ENCODE results near the gene KLHDC3. TPM values are rescaled to one million over a fixed set of nuclear protein-coding genes. Genes with fewer than 3 reads are reported as not detected.

Gene KLHDC3
- polyA plus RNA-seq, 1 experiment = 41.3 TPM

DNA sequence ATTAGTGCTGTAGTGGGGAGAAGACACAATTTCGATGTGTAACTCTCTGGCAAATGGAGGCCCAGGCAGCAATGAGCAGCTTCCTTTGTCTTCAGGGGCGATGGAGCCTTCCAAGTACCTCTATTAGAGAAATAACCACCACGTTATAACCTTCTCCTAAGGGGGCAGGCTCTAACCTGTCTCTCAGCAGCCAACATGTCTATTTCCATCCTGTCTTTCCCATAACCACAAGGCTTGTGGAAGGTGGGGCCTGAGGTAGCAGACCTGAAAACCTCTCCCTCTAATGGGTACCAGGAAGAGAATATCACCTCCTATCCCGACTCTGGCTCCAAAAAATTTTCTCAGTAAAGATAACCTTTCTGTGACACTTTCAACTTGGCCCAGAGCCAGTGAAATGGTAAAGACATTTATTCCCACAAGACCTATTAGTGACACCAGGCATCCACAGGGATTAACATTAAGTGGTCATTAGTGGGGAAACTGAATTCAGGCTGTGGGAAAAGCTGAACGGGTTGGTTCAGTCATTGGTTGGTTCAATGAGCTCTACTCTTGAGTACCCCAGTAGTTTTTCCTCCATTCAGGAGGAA lies 39.0 kb upstream of the KLHDC3 start:
- ChIA-PET CTCF (no interaction called here), POLR2A (interaction anchor here (0.8 kb wide), 1 partner anchor 9 kb away, joined by 3 read pairs; the partner anchor contains the start of gene PPP2R5D)
- DNase-seq (ENCODE audit: low read depth, low spot score) = no peak
- no peak overlapping the region for H3K27ac ChIP-seq (ENCODE audit: low read depth, low read length)
- H3K9me3 ChIP-seq (ENCODE audit: control insufficient read depth, insufficient read depth, low read length) = no peaks in the 10 kb centered on the region; the same call in 1 of the 2 replicates
- no peaks in the 10 kb centered on the region for H3K27me3 ChIP-seq (ENCODE audit: control insufficient read depth, insufficient read depth, low read length)
- TF ChIP-seq, protein P1, sequence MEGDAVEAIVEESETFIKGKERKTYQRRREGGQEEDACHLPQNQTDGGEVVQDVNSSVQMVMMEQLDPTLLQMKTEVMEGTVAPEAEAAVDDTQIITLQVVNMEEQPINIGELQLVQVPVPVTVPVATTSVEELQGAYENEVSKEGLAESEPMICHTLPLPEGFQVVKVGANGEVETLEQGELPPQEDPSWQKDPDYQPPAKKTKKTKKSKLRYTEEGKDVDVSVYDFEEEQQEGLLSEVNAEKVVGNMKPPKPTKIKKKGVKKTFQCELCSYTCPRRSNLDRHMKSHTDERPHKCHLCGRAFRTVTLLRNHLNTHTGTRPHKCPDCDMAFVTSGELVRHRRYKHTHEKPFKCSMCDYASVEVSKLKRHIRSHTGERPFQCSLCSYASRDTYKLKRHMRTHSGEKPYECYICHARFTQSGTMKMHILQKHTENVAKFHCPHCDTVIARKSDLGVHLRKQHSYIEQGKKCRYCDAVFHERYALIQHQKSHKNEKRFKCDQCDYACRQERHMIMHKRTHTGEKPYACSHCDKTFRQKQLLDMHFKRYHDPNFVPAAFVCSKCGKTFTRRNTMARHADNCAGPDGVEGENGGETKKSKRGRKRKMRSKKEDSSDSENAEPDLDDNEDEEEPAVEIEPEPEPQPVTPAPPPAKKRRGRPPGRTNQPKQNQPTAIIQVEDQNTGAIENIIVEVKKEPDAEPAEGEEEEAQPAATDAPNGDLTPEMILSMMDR (IDR thresholded peaks at IDR 0.05; ENCODE audit: low read depth, low read length) = no peak
- H3K4me3 ChIP-seq (ENCODE audit: low read depth, low read length) = no peak overlapping the region

DNA sequence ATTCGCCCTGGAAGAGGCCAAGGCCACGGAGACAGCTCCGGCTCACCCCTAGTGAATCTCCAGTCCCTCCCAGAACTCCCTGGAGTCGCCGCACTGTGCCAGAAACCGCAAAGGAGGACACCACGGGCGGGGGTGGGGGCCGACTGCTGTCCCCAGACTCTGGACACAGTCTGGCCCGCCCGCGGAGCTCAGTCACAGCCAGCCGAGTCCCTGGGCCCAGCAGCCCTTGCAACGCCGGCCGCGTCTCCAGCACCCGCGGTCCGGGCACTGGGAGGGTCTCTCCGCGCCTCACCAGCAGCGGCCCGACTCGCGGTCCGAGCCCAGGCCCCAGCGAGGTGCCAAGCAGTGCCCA lies 35.6 kb upstream of the KLHDC3 start:
- peak overlapping the region; percentile 47 for H3K27ac ChIP-seq (ENCODE audit: low read depth, low read length)
- DNase-seq (ENCODE audit: low read depth, low spot score) = no peak
- CTCF ChIA-PET = interaction anchor here (1.4 kb wide), 1 partner anchor 15 kb away, joined by 3 read pairs; no protein-coding TSS in a partner anchor
- TF ChIP-seq, protein P1 (IDR thresholded peaks at IDR 0.05; ENCODE audit: low read depth, low read length) = no peak
- H3K4me3 ChIP-seq (ENCODE audit: low read depth, low read length) = peak overlapping the region; percentile 78
- POLR2A ChIA-PET = interaction anchor here (0.5 to 1.4 kb wide), 7 partner anchors 8 to 171 kb away, joined by 3 to 8 read pairs (median 5); partner anchors contain the start of genes CNPY3 and RRP36
- no peaks in the 10 kb centered on the region; the same call in 1 of the 2 replicates for H3K9me3 ChIP-seq (ENCODE audit: control insufficient read depth, insufficient read depth, low read length)
- no peaks in the 10 kb centered on the region for H3K27me3 ChIP-seq (ENCODE audit: control insufficient read depth, insufficient read depth, low read length)

DNA sequence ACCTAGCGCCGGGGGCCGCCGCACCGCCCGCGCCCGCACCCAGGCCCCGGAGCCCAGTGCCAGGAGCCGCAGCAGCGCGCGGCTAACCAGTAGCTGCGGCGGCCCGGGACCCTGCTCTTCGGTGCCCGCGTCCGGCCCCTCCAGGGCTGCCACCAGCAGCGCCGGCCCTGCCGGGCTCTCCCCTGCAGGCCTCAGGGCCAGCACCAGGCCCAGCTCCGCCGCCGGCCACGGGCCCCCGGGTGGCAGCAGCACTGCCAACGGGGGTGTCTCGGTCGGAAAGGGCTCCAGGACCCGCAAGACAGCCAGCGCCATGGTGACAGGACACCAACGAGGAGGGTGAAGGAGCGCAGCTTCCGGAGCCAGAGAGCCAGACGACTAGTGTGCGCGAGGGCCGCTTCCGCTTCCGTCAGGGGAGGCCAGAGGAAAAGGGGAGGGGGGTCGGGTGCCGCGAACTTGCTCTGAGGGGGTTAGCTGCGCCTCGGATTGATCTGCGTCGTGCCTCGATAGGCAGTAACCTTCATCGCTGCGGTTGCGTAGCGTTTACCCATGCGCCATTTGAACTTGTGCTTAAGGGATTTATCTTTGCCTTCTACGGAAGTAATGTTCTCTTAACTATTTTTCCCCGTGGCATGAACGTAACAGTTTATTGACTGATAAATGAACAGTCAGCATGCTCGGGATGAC lies 35.1 kb upstream of the KLHDC3 start, which contains the start of gene PEX6:
Gene PEX6, minus strand, starts transcription at position 343 of the 684 bp plus-strand sequence. Its CDS starts 31 bp downstream, at position 312.
- H3K4me3 ChIP-seq (ENCODE audit: low read depth, low read length) = peak within 1 kb of the TSS; percentile 78
- peak; percentile 50 for DNase-seq (ENCODE audit: low read depth, low spot score)
- CTCF ChIA-PET = interaction anchor here (0.6 to 1.4 kb wide), 2 partner anchors 16 to 78 kb away, joined by 3 read pairs; no protein-coding TSS in a partner anchor
- POLR2A ChIA-PET = interaction anchor here (0.6 to 1.4 kb wide), 9 partner anchors 8 to 394 kb away, joined by 3 to 10 read pairs (median 5); partner anchors contain the start of genes CNPY3 and RRP36
- H3K27ac ChIP-seq (ENCODE audit: low read depth, low read length) = peak within 1 kb of the TSS; percentile 49
- no peaks in the 10 kb centered on the region for H3K27me3 ChIP-seq (ENCODE audit: control insufficient read depth, insufficient read depth, low read length)
- TF ChIP-seq, protein P1 (IDR thresholded peaks at IDR 0.05; ENCODE audit: low read depth, low read length) = no peak
- no peaks in the 10 kb centered on the region; the same call in 1 of the 2 replicates for H3K9me3 ChIP-seq (ENCODE audit: control insufficient read depth, insufficient read depth, low read length)

DNA sequence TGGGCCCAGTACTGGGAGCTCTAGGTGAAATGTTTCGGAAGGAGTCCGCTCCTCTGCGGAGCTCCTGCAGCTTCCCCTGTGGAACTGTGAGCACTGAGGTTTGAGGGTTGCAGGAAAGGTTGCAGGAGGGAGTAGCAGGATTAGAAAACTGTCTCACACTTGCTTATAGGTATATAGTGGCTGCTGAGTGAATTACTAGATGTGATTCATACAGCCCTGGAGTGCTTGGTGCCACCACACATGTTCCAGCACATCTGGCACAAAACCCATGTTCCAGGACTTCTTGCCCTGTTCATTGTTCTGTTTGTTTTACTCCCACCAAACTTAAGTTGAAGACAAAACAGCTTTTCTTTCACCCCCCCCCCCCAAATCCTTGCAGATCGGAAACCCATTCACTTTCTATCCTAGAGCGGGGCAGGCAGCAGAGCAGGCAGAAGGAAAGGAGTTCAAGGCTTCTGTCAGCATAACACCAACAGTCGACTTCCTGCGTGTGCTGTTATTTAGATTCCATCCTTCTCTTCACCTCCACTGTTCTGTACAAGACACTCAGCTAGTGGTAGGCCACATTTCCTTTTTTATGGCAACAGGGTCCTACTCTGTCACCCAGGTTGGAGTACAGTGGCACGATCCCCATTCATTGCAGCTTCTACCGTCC lies 34.4 kb upstream of the KLHDC3 start:
- Histone ChIP-seq H3K27me3 (ENCODE audit: control insufficient read depth, insufficient read depth, low read length) (no peaks in the 10 kb centered on the region), H3K27ac (ENCODE audit: low read depth, low read length) (peak overlapping the region; percentile 49), H3K4me3 (ENCODE audit: low read depth, low read length) (peak overlapping the region; percentile 78), H3K9me3 (ENCODE audit: control insufficient read depth, insufficient read depth, low read length) (no peaks in the 10 kb centered on the region; the same call in 1 of the 2 replicates)
- no peak for DNase-seq (ENCODE audit: low read depth, low spot score)
- TF ChIP-seq, protein P1 (IDR thresholded peaks at IDR 0.05; ENCODE audit: low read depth, low read length) = no peak
- ChIA-PET POLR2A (interaction anchor here (0.6 to 1.4 kb wide), 8 partner anchors 9 to 394 kb away, joined by 3 to 10 read pairs (median 5); partner anchors contain the start of gene CNPY3), CTCF (interaction anchor here (0.6 to 1.4 kb wide), 2 partner anchors 16 to 79 kb away, joined by 3 read pairs; no protein-coding TSS in a partner anchor)

Measured in AG04450 (cell line).